Activated B cell treated with CpG ODN at 0.5 μM for 24 hours (primary cell): ENCODE results near the gene ATXN2. TPM values are rescaled to one million over a fixed set of nuclear protein-coding genes. Genes with fewer than 3 reads are reported as not detected.

Source experiments
- ATAC-seq: fragments of 200-7000 bp; cut with Tn5 transposase; one replicate; pipeline ENCODE4 v1.10.0; 2021; ENCODE audit warnings: low read depth, mild to moderate bottlenecking, moderate library complexity
- CTCF ChIA-PET: fragments of 350-600 bp; sonication (Branson Sonifier 250); formaldehyde crosslinking; loops from one replicate; lab custom pipeline; 2021; ENCODE audit warnings: antibody characterized with exemption; lab: Charles Lee
- POLR2A ChIA-PET: fragments of 350-600 bp; sonication (Branson Sonifier 250); formaldehyde crosslinking; loops from one replicate; lab custom pipeline; 2021; ENCODE audit warnings: antibody characterized with exemption; lab: Charles Lee
- DNase-seq: peaks from one replicate; pipeline ENCODE4 v3.0.0; 2022
- H3K27ac Mint-ChIP-seq: one replicate; pipeline ENCODE4 v1.8.0; 2020; ENCODE audit warnings: mixed read lengths
- H3K27me3 Mint-ChIP-seq: one replicate; pipeline ENCODE4 v1.8.0; 2021; ENCODE audit warnings: mixed read lengths
- H3K36me3 Mint-ChIP-seq: one replicate; pipeline ENCODE4 v1.8.0; 2021; ENCODE audit warnings: low read depth, mixed read lengths
- H3K4me1 Mint-ChIP-seq: one replicate; pipeline ENCODE4 v1.8.0; 2021; ENCODE audit warnings: mixed read lengths
- H3K4me3 Mint-ChIP-seq: one replicate; pipeline ENCODE4 v1.8.0; 2020; ENCODE audit warnings: mild to moderate bottlenecking, mixed read lengths
- H3K9me3 Mint-ChIP-seq: one replicate; pipeline ENCODE4 v1.8.0; 2020; ENCODE audit warnings: mixed read lengths
- CTCF ChIP-seq: fragments of 200-600 bp; IDR thresholded peaks from one replicate; pipeline ENCODE4 v1.8.0; 2022; ENCODE audit warnings: antibody characterized with exemption, mild to moderate bottlenecking
- intact Hi-C: fragments of 100-400 bp; cut with micrococcal nuclease; formaldehyde crosslinking; loops from one replicate; pipeline ENCODE4 v1.15.1; 2024
- total RNA-seq: library from RNA; stranded (reverse); gene quantifications from 2 replicates; pipeline ENCODE4 v1.2.3, GENCODE V29; 2022

The ATXN2 gene
- total RNA-seq, 1 donor from 2014 or later, result 46.2 TPM

GRCh38 chr12:111590552-111590951 is 8.6 kb downstream of the ATXN2 start:
- H3K27ac Mint-ChIP-seq, result no peak overlapping the region
- DNase-seq (no peak), ATAC-seq (no peak)
- no peak overlapping the region for H3K4me3 Mint-ChIP-seq
- intact Hi-C loops, result loop anchor here (10.0 kb wide), 1 partner anchor 794 kb away; the partner anchor contains the start of gene HECTD4
- ChIA-PET POLR2A (interaction anchor here (0.7 kb wide), 1 partner anchor 95 kb away, joined by 3 read pairs; the partner anchor contains the start of genes ACAD10 and BRAP), CTCF (no interaction called here)
- H3K4me1 Mint-ChIP-seq, result peaks cover 18% of the 10 kb centered on the region
- H3K9me3 Mint-ChIP-seq, result no peaks in the 10 kb centered on the region
- H3K36me3 Mint-ChIP-seq, result peaks cover 1% of the 10 kb centered on the region
- no peak for TF ChIP-seq CTCF
- H3K27me3 Mint-ChIP-seq, result no peaks in the 10 kb centered on the region

- CTCF ChIA-PET, result no interaction called here
- POLR2A ChIA-PET, result no interaction called here
These were observed 9.5 kb downstream of the ATXN2 start for GRCh38 chr12:111589601-111590000.

GRCh38 chr12:111588010-111588409 is 11.1 kb downstream of the ATXN2 start:
- ATAC-seq (no peak), DNase-seq (no peak)
- Mint-ChIP-seq H3K4me3 (no peak overlapping the region), H3K9me3 (no peaks in the 10 kb centered on the region), H3K27ac (no peak overlapping the region), H3K36me3 (peaks cover 1% of the 10 kb centered on the region), H3K27me3 (no peaks in the 10 kb centered on the region), H3K4me1 (peaks cover 8% of the 10 kb centered on the region)
- no peak for TF ChIP-seq CTCF
- ChIA-PET CTCF (no interaction called here), POLR2A (no interaction called here)
- intact Hi-C loops, result no loop called here

More at GRCh38 chr12:111589601-111590000, 9.5 kb downstream of the ATXN2 start:
- ATAC-seq (no peak), DNase-seq (no peak)
- no peaks in the 10 kb centered on the region for H3K9me3 Mint-ChIP-seq
- no peak overlapping the region for H3K4me3 Mint-ChIP-seq
- peaks cover 1% of the 10 kb centered on the region for H3K36me3 Mint-ChIP-seq
- no peaks in the 10 kb centered on the region for H3K27me3 Mint-ChIP-seq
- intact Hi-C loops, result no loop called here
- no peak overlapping the region for H3K27ac Mint-ChIP-seq
- TF ChIP-seq CTCF, result no peak
- H3K4me1 Mint-ChIP-seq, result peaks cover 11% of the 10 kb centered on the region

GRCh38 chr12:111586986-111587385 is 12.1 kb downstream of the ATXN2 start:
- POLR2A ChIA-PET, result interaction anchor here (0.6 kb wide), 1 partner anchor 16 kb away, joined by 3 read pairs; no protein-coding TSS in a partner anchor
- H3K27ac Mint-ChIP-seq, result no peak overlapping the region
- intact Hi-C loops, result no loop called here
- no peak for TF ChIP-seq CTCF
- H3K27me3 Mint-ChIP-seq, result no peaks in the 10 kb centered on the region
- no peaks in the 10 kb centered on the region for H3K9me3 Mint-ChIP-seq
- H3K36me3 Mint-ChIP-seq, result no peaks in the 10 kb centered on the region
- ATAC-seq (no peak), DNase-seq (no peak)
- peaks cover 6% of the 10 kb centered on the region for H3K4me1 Mint-ChIP-seq
- CTCF ChIA-PET, result no interaction called here
- H3K4me3 Mint-ChIP-seq, result no peak overlapping the region

GRCh38 chr12:111585690-111586089 is 13.4 kb downstream of the ATXN2 start:
- ChIA-PET POLR2A (interaction anchor here (0.6 to 0.7 kb wide), 2 partner anchors 938 to 1234 kb away, joined by 3 to 5 read pairs; no protein-coding TSS in a partner anchor), CTCF (no interaction called here)

More at GRCh38 chr12:111585690-111586089, 13.4 kb downstream of the ATXN2 start:
- ATAC-seq (no peak), DNase-seq (no peak)
- Mint-ChIP-seq H3K4me1 (peaks cover 14% of the 10 kb centered on the region), H3K27me3 (no peaks in the 10 kb centered on the region), H3K27ac (no peak overlapping the region), H3K4me3 (no peak overlapping the region), H3K36me3 (no peaks in the 10 kb centered on the region), H3K9me3 (no peaks in the 10 kb centered on the region)
- no peak for TF ChIP-seq CTCF
- intact Hi-C loops, result no loop called here
